HG02852 (cell line): Measurements from ENCODE around the gene GNG11.

ENCODE experiments used
- ATAC-seq: cut with Tn5 transposase; IDR thresholded peaks from one replicate; pipeline ENCODE4 v1.9.1; 2021; ENCODE audit warnings: mild to moderate bottlenecking, moderate library complexity; ENCODE audit not compliant: unreplicated experiment

The GNG11 gene

GRCh38 chr7:93921607-93922566, at the start of gene GNG11:
GNG11 (plus strand) TSS chr7:93921735; CDS start chr7:93922138, 403 bp downstream.
- ATAC-seq: peak; percentile 93

GRCh38 chr7:93873998-93874574, 47.4 kb upstream of the GNG11 start:
- ATAC-seq: no peak

DNA sequence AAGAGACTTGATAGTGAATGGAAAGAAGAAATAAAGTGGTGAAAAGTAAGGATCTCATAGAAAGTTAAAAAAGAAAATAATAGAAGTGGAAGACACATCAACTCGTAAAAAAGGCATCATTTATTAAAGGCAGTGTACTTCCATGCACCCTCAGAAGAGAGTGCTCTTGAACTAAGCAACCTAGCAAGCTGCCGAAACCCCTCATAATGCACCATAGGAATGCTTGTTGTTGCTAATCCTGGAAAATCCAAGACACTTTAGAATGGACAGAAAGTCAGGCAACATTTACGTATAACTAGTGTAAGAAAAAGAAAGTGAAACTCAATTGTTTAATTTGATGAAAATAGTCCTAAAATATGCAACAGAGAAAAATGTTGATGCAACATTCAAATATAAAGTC, 43.8 kb upstream of the GNG11 start:
- ATAC-seq: no peak

DNA sequence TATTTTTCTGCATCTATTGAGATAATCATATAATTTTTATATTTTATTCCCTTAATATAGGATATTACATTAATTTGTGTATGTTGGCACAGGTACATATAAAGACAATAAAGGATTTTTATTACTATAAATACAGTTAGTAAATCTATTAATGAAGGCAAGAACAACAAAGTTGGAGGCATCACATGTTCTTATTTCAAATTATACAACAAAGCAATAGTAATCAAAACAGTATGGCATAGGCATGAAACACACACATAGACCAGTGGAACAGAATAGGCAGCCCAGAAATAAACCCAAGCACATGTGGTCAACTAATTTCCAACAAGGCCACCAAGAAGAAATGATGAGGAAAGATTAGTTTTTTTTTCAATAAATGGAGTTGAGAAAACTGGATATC, 42.2 kb upstream of the GNG11 start:
- no peak for ATAC-seq

DNA sequence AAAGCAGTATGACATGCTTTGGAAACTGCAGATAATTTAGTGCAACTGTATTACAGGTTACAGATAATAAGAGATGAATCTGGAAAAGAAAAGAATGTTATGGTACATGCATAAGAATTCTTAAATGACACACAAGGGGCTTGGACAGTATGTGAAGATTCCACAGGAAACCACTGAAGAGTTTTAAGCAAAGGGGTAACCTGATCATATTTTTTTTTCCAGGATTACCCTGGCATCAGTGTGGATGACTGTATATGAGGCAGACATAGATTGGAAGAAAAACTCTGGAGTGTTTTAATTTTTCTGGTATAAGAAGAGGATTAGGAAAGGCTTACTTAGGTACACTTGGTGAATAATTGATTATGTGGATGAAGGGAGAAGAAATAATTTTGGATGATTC, 39.1 kb upstream of the GNG11 start:
- ATAC-seq: no peak

DNA sequence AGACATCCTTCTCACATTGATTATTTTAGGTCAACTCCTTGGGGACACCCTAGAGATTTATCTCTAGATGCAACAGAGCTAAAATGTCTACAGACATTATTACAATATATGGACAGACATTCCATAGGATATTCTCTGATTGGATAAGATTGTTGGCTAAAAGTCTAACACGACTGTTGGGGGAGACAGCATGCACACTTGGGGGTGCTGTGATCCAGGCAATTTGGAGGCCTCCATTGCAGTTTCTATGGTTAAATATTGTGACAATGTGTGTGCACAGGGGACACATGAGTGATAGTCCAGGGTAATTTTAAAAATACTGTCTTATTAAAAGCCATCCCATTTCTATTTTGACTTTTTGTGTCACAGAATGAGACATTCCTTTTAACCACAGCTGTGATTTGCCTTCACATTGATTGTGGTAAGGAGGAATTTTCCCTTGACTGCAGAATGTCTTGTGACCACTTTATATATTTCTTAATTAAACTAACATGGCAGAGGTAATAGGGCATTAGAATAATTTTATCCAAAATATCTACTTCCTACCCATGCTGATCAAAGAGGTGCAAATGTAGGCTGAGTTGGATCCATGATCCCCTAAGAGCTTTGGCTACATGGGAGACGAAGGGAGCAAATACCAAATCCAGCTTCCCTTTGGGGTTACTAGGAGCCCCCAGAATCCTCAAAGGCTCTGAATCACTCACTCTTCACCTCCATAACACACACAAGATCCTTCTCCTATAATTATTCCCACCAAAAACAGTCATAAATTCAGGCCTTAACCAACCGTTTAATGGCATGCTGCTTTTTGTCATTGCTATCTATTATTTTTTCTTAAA, 38.2 kb upstream of the GNG11 start:
- ATAC-seq: no peak

GRCh38 chr7:93883917-93884345, 37.6 kb upstream of the GNG11 start:
- no peak for ATAC-seq

GRCh38 chr7:93884541-93884940, 37.0 kb upstream of the GNG11 start:
- no peak for ATAC-seq

DNA sequence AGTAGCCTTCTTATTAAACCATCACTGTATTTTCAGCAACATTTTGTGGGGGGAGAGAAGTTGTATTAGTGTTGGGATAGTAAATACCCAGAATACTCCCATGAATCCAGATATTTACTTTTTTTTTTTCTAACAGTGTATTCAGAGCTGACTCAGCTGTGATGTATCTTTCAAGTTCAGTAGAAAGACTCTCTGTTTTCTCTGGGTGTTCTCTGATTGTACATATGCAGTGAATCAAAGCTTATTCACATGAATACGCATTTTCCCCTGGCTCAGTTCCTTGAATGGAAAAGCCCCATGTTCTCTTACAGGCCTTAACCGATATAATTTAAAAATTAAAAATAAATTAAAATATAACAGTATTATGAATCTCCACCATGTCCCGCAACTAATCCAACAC, 32.3 kb upstream of the GNG11 start:
- no peak for ATAC-seq

DNA sequence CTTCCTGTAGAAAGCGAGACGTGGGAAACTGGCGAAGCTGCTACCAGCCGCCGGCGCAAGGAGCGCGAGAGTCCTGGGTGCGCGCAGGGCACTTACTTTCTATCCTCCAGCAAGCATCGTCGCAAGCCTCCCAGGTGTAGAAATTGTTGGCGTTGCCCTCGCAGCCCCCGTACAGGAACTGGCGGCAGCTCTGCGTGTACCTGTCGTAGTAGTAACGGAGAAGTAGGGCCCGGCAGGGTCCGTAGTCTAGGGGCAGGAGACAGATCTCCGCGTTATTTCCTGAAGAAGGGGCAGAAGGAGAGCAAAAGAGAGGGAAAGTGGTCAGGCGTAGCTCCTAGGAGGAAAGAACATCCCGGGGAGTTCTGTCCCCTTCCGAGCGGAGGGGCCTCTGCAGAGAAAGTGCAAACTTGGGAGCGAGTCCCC, 31.5 kb upstream of the GNG11 start:
- peak; percentile 41 for ATAC-seq

- ATAC-seq: peak; percentile 45
Measured at GRCh38 chr7:93890464-93891068, 31.0 kb upstream of the GNG11 start, which contains the start of gene TFPI2. TFPI2 (minus strand) TSS chr7:93890753; CDS start chr7:93890678, 75 bp downstream.

GRCh38 chr7:93894426-93894825, 27.1 kb upstream of the GNG11 start:
- no peak for ATAC-seq

DNA sequence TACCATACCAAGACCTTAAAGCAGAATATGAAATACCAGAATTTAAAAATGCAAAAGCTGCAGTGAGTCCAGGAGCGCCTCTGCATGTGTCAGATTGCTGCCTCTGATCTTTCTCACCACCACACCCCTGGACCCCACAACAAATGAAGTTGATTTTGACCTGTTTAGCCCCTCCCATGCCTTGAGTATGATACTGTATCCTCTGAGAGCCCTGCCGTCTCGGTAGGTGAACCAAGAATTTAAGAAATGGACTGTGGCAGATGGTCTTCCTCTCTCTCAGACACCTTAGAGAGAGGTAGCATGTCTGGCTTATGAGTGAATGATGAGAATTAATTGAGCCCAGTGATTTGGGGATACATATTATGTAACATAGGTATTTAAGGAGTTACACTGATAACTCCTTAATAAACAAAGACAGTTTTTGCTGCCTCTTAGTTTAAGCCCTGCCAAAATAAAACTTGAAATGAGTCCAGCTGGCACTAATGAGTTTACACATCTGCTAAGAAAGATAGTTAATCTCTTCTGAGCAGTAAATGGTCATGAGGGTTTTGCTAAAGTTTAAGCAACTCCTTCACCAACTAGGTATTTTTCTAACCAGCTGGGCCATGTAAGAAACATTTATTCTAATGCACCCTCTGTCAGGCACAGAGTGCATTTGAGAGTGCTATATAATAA, 26.4 kb upstream of the GNG11 start:
- ATAC-seq: no peak

GRCh38 chr7:93895859-93896600, 25.5 kb upstream of the GNG11 start:
- no peak for ATAC-seq

GRCh38 chr7:93897680-93898079, 23.9 kb upstream of the GNG11 start:
- no peak for ATAC-seq

DNA sequence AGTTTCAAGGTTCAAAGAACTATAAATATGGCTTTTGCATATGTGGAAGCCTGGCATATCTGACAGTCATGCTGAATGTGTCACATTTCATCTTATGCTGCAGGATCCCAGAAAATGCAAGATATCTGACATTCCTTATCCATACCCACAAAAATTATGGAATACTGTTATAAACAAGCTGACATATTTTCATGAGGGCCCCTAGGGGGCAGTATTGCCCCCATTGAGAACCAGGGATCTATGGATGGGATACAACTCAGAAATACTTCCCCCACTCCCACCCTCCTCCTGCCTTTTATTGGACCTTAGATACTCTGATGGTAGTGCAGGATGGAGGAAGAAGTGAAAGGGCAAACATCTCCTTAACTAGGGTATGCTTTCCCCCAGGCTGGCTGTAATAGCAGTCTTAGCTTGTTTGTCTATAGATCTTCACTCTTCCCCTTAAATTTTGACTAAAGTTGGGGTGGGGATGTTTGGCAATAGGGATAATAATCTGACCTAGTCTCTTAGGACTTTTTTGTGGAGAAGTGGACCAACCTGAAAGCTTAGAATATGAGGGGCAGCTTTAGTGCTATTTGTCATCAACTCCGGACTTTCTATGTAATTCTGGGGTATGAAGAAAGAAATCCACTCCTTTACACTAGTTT, 18.6 kb upstream of the GNG11 start:
- no peak for ATAC-seq

GRCh38 chr7:93906267-93906666, 15.3 kb upstream of the GNG11 start, which contains the start of gene GNGT1:
GNGT1 (plus strand) TSS chr7:93906567; CDS start chr7:93906747, 180 bp downstream.
- no peak for ATAC-seq

- ATAC-seq: no peak
Measured at GRCh38 chr7:93910076-93910994, 11.2 kb upstream of the GNG11 start.
